Liver (tissue), 9 donors: ENCODE data around the gene RABAC1. TPM values are rescaled to one million over a fixed set of nuclear protein-coding genes. Genes with fewer than 3 reads are reported as not detected.

ENCODE experiments used
- DNase-seq: peaks from one replicate; pipeline ENCODE4 v3.0.0-alpha.2; 2017; ENCODE audit warnings: low spot score
- H3K27ac ChIP-seq, 2 donors: one replicate each; pipeline ENCODE4 v1.7.0; 2013; ENCODE audit warnings: inconsistent platforms in 2 of 2, low read length in 2 of 2, control low read depth in 1 of 2, low read depth in 1 of 2, mild to moderate bottlenecking in 1 of 2
- H3K27me3 ChIP-seq, 4 donors: one replicate each; pipeline versions ENCODE4 v1.6.1 to v1.7.0; 2013; ENCODE audit warnings: low read length in 3 of 4, inconsistent platforms in 1 of 4, mild to moderate bottlenecking in 1 of 4, moderate library complexity in 1 of 4; ENCODE audit not compliant: control insufficient read depth in 4 of 4, insufficient read depth in 4 of 4
- H3K36me3 ChIP-seq, 4 donors: one replicate each; pipeline versions ENCODE4 v1.6.1 to v1.7.0; 2013; ENCODE audit warnings: low read length in 3 of 4, mild to moderate bottlenecking in 3 of 4, low read depth in 1 of 4, moderate library complexity in 1 of 4; ENCODE audit not compliant: control insufficient read depth in 4 of 4, insufficient read depth in 3 of 4
- H3K4me1 ChIP-seq, 4 donors: one replicate each; pipeline versions ENCODE4 v1.6.1 to v1.7.0; 2013; ENCODE audit warnings: low read length in 3 of 4, mild to moderate bottlenecking in 3 of 4, moderate library complexity in 1 of 4; ENCODE audit not compliant: control insufficient read depth in 4 of 4, insufficient read depth in 4 of 4
- H3K4me3 ChIP-seq, 3 donors: one replicate each; pipeline versions ENCODE4 v1.6.1 to v1.7.0; 2013; ENCODE audit warnings: low read length in 3 of 3, control low read depth in 1 of 3, low read depth in 1 of 3, mild to moderate bottlenecking in 1 of 3
- H3K9ac ChIP-seq, 2 donors: one replicate each; pipeline ENCODE4 v1.7.0; 2013; ENCODE audit warnings: low read length in 2 of 2, mild to moderate bottlenecking in 2 of 2, moderate library complexity in 2 of 2, control low read depth in 1 of 2, low read depth in 1 of 2
- H3K9me3 ChIP-seq, 4 donors: one replicate each; pipeline versions ENCODE4 v1.6.1 to v1.7.0; 2013; ENCODE audit warnings: low read length in 3 of 4; ENCODE audit not compliant: control insufficient read depth in 4 of 4
- EGR1 ChIP-seq, 2 donors: IDR thresholded peaks; 2 replicates each; pipeline ENCODE4 v1.6.1; 2016 to 2018; ENCODE audit warnings: antibody characterized with exemption in 2 of 2, low read depth in 2 of 2
- FOXA1 ChIP-seq: IDR thresholded peaks from 2 replicates; pipeline ENCODE4 v1.6.1; 2016; ENCODE audit warnings: antibody characterized with exemption
- FOXA2 ChIP-seq: IDR thresholded peaks from 2 replicates; pipeline ENCODE4 v1.6.1; 2016; ENCODE audit warnings: antibody characterized with exemption
- GABPA ChIP-seq, 2 donors: IDR thresholded peaks in 1 of 2; conservative IDR thresholded peaks in 1 of 2; 2 replicates each; pipeline ENCODE4 v1.6.1; 2016; ENCODE audit warnings: antibody characterized with exemption in 2 of 2, mild to moderate bottlenecking in 1 of 2, moderate library complexity in 1 of 2
- HNF4A ChIP-seq, 2 donors: conservative IDR thresholded peaks; 2 replicates each; pipeline ENCODE4 v1.6.1; 2016; ENCODE audit warnings: antibody characterized with exemption in 2 of 2, mild to moderate bottlenecking in 2 of 2
- HNF4G ChIP-seq: IDR thresholded peaks from 2 replicates; pipeline ENCODE4 v1.6.1; 2016; ENCODE audit warnings: antibody characterized with exemption
- JUND ChIP-seq, 2 donors: IDR thresholded peaks; 2 replicates each; pipeline ENCODE4 v1.6.1; 2016; ENCODE audit warnings: antibody characterized with exemption in 2 of 2
- NR2F2 ChIP-seq: IDR thresholded peaks from 2 replicates; pipeline ENCODE4 v1.6.1; 2016; ENCODE audit warnings: antibody characterized with exemption
- RAD21 ChIP-seq, 2 donors: IDR thresholded peaks; 2 replicates each; pipeline ENCODE4 v1.6.1; 2016; ENCODE audit warnings: antibody characterized with exemption in 2 of 2, mild to moderate bottlenecking in 2 of 2
- RXRA ChIP-seq, 2 donors: IDR thresholded peaks; 2 replicates each; pipeline ENCODE4 v1.6.1; 2017 to 2018; ENCODE audit warnings: antibody characterized with exemption in 2 of 2, mild to moderate bottlenecking in 1 of 2
- SP1 ChIP-seq: IDR thresholded peaks from 2 replicates; pipeline ENCODE4 v1.6.1; 2018; ENCODE audit warnings: antibody characterized with exemption, mild to moderate bottlenecking
- TAF1 ChIP-seq: conservative IDR thresholded peaks from 2 replicates; pipeline ENCODE4 v1.6.1; 2016; ENCODE audit warnings: antibody characterized with exemption, mild to moderate bottlenecking
- YY1 ChIP-seq: IDR thresholded peaks from 2 replicates; pipeline ENCODE4 v1.6.1; 2016; ENCODE audit warnings: antibody characterized with exemption, mild to moderate bottlenecking
- WGBS: extraction: QIAGEN DNeasy Blood & Tissue Kit; methylation state at CpG from one replicate; pipeline ENCODE4 v1.1.7; 2013; 5-methylcytosine and 5-hydroxymethylcytosine counted together
- polyA plus RNA-seq, 2 donors: library from polyadenylated mRNA; stranded (reverse) in 1 of 2; unstranded in 1 of 2; fragments of 200-250 nt in 1 of 2; fragments of >200 nt in 1 of 2; fragmentation: Nextera tagmentation in 1 of 2; extraction: Ambion mirVana in 1 of 2; gene quantifications; one replicate each; pipeline versions ENCODE4 v1.2.1 to v1.2.3, GENCODE V29; 2013 to 2015
- total RNA-seq, 2 donors: library from RNA; depleted of rRNA; stranded (reverse); fragments of >200 nt; gene quantifications; one replicate each; pipeline ENCODE4 v1.2.3, GENCODE V29; 2014
- TF ChIP-seq, protein P1 (sequence below): IDR thresholded peaks from 2 replicates; pipeline ENCODE4 v1.6.1; 2016; ENCODE audit warnings: antibody characterized with exemption
- TF ChIP-seq, protein P2 (sequence below): IDR thresholded peaks from 2 replicates; pipeline ENCODE4 v1.6.1; 2016; ENCODE audit warnings: antibody characterized with exemption
- TF ChIP-seq, protein P3 (sequence below): IDR thresholded peaks from 2 replicates; pipeline ENCODE4 v1.6.1; 2016; ENCODE audit warnings: antibody characterized with exemption
- TF ChIP-seq, protein P4 (sequence below): fragments of 150-350 bp; IDR thresholded peaks from 2 replicates; pipeline ENCODE4 v1.5.1; 2017; ENCODE audit warnings: improper control_type of control experiment, low read depth, low read length; ENCODE audit not compliant: missing input control
- TF ChIP-seq, protein P5 (sequence below): IDR thresholded peaks from 2 replicates; pipeline ENCODE4 v1.6.1; 2016; ENCODE audit warnings: antibody characterized with exemption, mild to moderate bottlenecking
- donor health status: healthy.
- donor health status: healthy.
- donor health status: healthy.
- donor health status: healthy.
- donor health status: healthy.

RABAC1 gene
- total and polyA plus RNA-seq, 4 donors: 43.2 to 161 (median 99.3) TPM

DNA sequence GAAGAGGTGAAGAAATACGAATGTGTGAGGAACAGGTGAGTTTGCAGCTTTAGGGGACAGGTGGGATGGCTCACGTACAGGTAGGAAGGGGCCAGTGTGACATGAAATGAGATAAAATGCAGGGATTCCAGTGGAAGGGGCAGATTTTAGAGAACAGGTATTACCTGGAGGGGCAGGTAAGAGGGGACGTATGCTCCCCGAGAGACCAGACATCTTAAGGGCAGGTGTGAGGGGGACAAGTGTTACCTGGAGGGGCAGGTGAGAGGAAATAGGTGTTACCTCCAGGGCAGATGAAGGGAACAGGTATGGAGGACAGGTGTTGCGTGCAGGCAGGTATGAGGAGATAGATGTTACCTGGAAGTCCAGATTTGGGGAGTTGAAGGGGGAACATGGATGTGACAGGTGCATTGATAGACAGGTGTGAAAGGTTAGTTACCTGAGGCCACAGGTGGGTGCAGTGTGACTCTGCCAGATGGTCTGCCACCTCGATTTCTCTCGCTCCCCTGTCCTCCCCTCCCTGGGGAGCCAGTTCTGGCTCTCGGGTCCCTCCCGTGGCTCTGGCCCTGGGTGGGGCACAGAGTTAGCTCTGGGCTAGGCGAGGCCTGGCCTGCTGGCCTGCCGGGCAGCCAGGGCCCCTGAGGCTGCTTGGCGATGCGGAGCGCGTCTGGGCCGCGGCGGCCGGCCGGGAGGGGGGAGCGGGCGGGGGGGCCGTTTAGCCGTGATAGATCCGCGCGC is 32.9 kb downstream of the RABAC1 start:
- H3K27ac ChIP-seq: no peak overlapping the region
- TF ChIP-seq YY1: no peak
- TF ChIP-seq, protein P1, sequence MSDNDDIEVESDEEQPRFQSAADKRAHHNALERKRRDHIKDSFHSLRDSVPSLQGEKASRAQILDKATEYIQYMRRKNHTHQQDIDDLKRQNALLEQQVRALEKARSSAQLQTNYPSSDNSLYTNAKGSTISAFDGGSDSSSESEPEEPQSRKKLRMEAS: no peak
- TF ChIP-seq HNF4A (conservative IDR thresholded peaks at IDR 0.05): no peak
- TF ChIP-seq NR2F2: no peak
- TF ChIP-seq SP1: no peak
- TF ChIP-seq, protein P2, sequence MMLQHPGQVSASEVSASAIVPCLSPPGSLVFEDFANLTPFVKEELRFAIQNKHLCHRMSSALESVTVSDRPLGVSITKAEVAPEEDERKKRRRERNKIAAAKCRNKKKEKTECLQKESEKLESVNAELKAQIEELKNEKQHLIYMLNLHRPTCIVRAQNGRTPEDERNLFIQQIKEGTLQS: no peak
- no peak for TF ChIP-seq FOXA2
- no peak for TF ChIP-seq EGR1 (IDR thresholded peaks at IDR 0.05; ENCODE audit: low read depth in 2 of 2)
- no peak for TF ChIP-seq RXRA (IDR thresholded peaks at IDR 0.05)
- TF ChIP-seq FOXA1: no peak
- TF ChIP-seq JUND (IDR thresholded peaks at IDR 0.05): no peak
- TF ChIP-seq, protein P3, sequence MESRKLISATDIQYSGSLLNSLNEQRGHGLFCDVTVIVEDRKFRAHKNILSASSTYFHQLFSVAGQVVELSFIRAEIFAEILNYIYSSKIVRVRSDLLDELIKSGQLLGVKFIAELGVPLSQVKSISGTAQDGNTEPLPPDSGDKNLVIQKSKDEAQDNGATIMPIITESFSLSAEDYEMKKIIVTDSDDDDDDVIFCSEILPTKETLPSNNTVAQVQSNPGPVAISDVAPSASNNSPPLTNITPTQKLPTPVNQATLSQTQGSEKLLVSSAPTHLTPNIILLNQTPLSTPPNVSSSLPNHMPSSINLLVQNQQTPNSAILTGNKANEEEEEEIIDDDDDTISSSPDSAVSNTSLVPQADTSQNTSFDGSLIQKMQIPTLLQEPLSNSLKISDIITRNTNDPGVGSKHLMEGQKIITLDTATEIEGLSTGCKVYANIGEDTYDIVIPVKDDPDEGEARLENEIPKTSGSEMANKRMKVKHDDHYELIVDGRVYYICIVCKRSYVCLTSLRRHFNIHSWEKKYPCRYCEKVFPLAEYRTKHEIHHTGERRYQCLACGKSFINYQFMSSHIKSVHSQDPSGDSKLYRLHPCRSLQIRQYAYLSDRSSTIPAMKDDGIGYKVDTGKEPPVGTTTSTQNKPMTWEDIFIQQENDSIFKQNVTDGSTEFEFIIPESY: no peak
- no peak for TF ChIP-seq TAF1
- TF ChIP-seq, protein P4, sequence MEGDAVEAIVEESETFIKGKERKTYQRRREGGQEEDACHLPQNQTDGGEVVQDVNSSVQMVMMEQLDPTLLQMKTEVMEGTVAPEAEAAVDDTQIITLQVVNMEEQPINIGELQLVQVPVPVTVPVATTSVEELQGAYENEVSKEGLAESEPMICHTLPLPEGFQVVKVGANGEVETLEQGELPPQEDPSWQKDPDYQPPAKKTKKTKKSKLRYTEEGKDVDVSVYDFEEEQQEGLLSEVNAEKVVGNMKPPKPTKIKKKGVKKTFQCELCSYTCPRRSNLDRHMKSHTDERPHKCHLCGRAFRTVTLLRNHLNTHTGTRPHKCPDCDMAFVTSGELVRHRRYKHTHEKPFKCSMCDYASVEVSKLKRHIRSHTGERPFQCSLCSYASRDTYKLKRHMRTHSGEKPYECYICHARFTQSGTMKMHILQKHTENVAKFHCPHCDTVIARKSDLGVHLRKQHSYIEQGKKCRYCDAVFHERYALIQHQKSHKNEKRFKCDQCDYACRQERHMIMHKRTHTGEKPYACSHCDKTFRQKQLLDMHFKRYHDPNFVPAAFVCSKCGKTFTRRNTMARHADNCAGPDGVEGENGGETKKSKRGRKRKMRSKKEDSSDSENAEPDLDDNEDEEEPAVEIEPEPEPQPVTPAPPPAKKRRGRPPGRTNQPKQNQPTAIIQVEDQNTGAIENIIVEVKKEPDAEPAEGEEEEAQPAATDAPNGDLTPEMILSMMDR: no peak
- TF ChIP-seq GABPA (IDR thresholded peaks at IDR 0.05 in 1 of 2, conservative IDR thresholded peaks at IDR 0.05 in 1 of 2): no peak
- TF ChIP-seq, protein P5, sequence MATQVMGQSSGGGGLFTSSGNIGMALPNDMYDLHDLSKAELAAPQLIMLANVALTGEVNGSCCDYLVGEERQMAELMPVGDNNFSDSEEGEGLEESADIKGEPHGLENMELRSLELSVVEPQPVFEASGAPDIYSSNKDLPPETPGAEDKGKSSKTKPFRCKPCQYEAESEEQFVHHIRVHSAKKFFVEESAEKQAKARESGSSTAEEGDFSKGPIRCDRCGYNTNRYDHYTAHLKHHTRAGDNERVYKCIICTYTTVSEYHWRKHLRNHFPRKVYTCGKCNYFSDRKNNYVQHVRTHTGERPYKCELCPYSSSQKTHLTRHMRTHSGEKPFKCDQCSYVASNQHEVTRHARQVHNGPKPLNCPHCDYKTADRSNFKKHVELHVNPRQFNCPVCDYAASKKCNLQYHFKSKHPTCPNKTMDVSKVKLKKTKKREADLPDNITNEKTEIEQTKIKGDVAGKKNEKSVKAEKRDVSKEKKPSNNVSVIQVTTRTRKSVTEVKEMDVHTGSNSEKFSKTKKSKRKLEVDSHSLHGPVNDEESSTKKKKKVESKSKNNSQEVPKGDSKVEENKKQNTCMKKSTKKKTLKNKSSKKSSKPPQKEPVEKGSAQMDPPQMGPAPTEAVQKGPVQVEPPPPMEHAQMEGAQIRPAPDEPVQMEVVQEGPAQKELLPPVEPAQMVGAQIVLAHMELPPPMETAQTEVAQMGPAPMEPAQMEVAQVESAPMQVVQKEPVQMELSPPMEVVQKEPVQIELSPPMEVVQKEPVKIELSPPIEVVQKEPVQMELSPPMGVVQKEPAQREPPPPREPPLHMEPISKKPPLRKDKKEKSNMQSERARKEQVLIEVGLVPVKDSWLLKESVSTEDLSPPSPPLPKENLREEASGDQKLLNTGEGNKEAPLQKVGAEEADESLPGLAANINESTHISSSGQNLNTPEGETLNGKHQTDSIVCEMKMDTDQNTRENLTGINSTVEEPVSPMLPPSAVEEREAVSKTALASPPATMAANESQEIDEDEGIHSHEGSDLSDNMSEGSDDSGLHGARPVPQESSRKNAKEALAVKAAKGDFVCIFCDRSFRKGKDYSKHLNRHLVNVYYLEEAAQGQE: no peak
- no peak for TF ChIP-seq RAD21 (IDR thresholded peaks at IDR 0.05)
- TF ChIP-seq HNF4G: no peak
- H3K36me3 ChIP-seq: no peaks in the 10 kb centered on the region
- H3K27me3 ChIP-seq: peaks cover 0 to 17% (median 10%) of the 10 kb centered on the region in 4 donors
- DNase-seq: no peak
- H3K4me3 ChIP-seq: no peak overlapping the region
- H3K4me1 ChIP-seq: peaks cover 6 to 11% (median 8%) of the 10 kb centered on the region in 4 donors
- no peak overlapping the region for H3K9ac ChIP-seq
- H3K9me3 ChIP-seq: no peaks in the 10 kb centered on the region
- WGBS: 39% methylated on average over 27 of the region's 27 CpGs
